Right atrium auricular region (tissue), 2 donors: Measurements from ENCODE around the gene ERH. TPM values are rescaled to one million over a fixed set of nuclear protein-coding genes. Genes with fewer than 3 reads are reported as not detected.

Experiments used
- DNase-seq: peaks from one replicate; pipeline ENCODE4 v3.0.0-alpha.2; 2019; ENCODE audit warnings: low spot score
- H3K27ac ChIP-seq, 2 donors: fragments of 200-600 bp; sonication (generic); 1 replicate in 1 of 2; 2 replicates in 1 of 2; pipeline ENCODE4 v1.5.1; 2016 to 2019
- H3K27me3 ChIP-seq, 2 donors: fragments of 200-600 bp; sonication (generic); one replicate each; pipeline versions ENCODE4 v1.5.1 to v1.6.0; 2017 to 2019
- H3K36me3 ChIP-seq: fragments of 200-600 bp; sonication (generic); one replicate; pipeline ENCODE4 v1.5.1; 2016
- H3K4me1 ChIP-seq, 2 donors: fragments of 200-600 bp; sonication (generic); one replicate each; pipeline versions ENCODE4 v1.5.1 to v1.6.0; 2017 to 2019
- H3K4me3 ChIP-seq, 2 donors: fragments of 200-600 bp; sonication (generic); 1 replicate in 1 of 2; 2 replicates in 1 of 2; pipeline ENCODE4 v1.5.1; 2017 to 2019; ENCODE audit warnings: mild to moderate bottlenecking in 1 of 2, moderate library complexity in 1 of 2
- H3K9me3 ChIP-seq, 2 donors: fragments of 200-600 bp; sonication (generic); one replicate each; pipeline ENCODE4 v1.5.1; 2019
- total RNA-seq, 2 donors: library from RNA; depleted of rRNA; stranded (reverse); fragments of >200 nt; gene quantifications; one replicate each; pipeline ENCODE4 v1.1.0, GENCODE V29; 2016
- TF ChIP-seq, protein P1 (sequence below), 2 donors: fragments of 200-600 bp; sonication (generic); IDR thresholded peaks; one replicate each; pipeline ENCODE4 v1.5.1; 2019; ENCODE audit warnings: antibody characterized with exemption in 2 of 2

ERH gene
- total RNA-seq, 2 donors from 2014 or later, result 47.1 to 55.1 TPM

DNA sequence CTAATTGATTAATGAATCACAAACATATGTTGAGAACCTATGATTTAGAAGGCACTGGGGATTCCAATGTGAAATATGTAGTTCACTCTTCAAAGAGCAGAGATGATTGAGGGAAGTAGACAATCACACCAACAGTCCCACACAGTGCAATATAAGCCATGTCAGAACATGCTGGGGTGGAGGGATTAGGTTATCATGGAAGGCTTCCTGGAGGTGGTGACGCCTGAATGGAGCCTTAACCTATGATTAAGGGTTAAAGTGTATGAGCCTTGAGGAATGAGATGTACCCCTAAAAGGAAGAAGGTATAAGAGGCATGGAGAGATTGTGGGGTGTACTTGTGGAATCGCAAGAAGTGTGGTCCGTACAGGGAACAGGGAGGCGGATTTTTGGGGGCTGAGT, 31.3 kb downstream of the ERH start:
- TF ChIP-seq, protein P1, sequence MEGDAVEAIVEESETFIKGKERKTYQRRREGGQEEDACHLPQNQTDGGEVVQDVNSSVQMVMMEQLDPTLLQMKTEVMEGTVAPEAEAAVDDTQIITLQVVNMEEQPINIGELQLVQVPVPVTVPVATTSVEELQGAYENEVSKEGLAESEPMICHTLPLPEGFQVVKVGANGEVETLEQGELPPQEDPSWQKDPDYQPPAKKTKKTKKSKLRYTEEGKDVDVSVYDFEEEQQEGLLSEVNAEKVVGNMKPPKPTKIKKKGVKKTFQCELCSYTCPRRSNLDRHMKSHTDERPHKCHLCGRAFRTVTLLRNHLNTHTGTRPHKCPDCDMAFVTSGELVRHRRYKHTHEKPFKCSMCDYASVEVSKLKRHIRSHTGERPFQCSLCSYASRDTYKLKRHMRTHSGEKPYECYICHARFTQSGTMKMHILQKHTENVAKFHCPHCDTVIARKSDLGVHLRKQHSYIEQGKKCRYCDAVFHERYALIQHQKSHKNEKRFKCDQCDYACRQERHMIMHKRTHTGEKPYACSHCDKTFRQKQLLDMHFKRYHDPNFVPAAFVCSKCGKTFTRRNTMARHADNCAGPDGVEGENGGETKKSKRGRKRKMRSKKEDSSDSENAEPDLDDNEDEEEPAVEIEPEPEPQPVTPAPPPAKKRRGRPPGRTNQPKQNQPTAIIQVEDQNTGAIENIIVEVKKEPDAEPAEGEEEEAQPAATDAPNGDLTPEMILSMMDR (IDR thresholded peaks at IDR 0.05), result no peak
- no peaks in the 10 kb centered on the region for H3K4me1 ChIP-seq
- H3K9me3 ChIP-seq, result no peaks in the 10 kb centered on the region
- no peak overlapping the region for H3K4me3 ChIP-seq
- H3K27me3 ChIP-seq, result no peaks in the 10 kb centered on the region
- H3K27ac ChIP-seq, result no peak overlapping the region
- no peaks in the 10 kb centered on the region for H3K36me3 ChIP-seq
- DNase-seq, result no peak

DNA sequence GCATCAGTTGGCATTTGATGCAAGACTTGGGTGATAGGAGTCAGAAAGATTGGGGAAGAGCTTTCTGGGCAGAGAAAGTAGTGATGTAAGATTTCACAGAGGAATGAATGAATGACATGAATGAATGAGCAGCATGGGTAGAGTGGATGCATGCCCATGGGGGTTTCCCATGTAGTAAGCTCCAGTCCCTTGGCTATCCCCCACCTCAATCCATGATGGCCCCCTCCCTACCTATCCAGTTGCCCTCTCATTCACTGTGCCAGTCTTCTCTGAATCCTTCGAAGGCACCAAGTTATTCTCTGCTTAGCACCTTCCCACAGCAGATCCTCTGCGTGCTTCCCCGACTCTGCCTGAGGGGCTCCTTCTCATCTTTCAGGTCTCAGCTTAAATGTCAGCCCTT, 32.0 kb downstream of the ERH start:
- DNase-seq, result no peak

DNA sequence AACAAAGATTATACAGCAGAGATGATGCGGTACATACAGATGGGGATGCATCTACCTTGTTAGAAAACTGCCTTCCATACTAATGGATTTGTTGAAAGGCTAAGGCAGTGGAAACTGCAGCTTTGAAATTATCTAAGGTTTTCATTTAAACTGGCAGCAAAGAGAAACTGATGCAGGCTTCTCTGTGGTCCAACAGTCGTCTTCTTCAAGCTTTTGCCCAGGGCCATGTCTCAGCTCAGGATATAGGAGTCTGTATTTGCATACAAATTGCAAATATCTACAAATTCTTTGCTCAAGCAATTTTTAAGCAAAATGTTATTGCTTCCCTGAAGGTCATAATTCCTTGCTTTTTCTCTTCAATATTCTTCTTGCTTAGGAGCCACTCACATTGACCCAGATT, 33.7 kb downstream of the ERH start:
- no peaks in the 10 kb centered on the region for H3K4me1 ChIP-seq
- TF ChIP-seq, protein P1 (IDR thresholded peaks at IDR 0.05), result no peak
- H3K27me3 ChIP-seq, result no peaks in the 10 kb centered on the region
- H3K36me3 ChIP-seq, result no peaks in the 10 kb centered on the region
- no peaks in the 10 kb centered on the region for H3K9me3 ChIP-seq
- no peak overlapping the region for H3K4me3 ChIP-seq
- H3K27ac ChIP-seq, result no peak overlapping the region
- no peak for DNase-seq

More for the DNA sequence above, 32.0 kb downstream of the ERH start:
- no peaks in the 10 kb centered on the region for H3K9me3 ChIP-seq
- H3K27me3 ChIP-seq, result no peaks in the 10 kb centered on the region
- TF ChIP-seq, protein P1 (IDR thresholded peaks at IDR 0.05), result no peak
- H3K27ac ChIP-seq, result no peak overlapping the region
- no peaks in the 10 kb centered on the region for H3K36me3 ChIP-seq
- H3K4me1 ChIP-seq, result no peaks in the 10 kb centered on the region
- no peak overlapping the region for H3K4me3 ChIP-seq

DNA sequence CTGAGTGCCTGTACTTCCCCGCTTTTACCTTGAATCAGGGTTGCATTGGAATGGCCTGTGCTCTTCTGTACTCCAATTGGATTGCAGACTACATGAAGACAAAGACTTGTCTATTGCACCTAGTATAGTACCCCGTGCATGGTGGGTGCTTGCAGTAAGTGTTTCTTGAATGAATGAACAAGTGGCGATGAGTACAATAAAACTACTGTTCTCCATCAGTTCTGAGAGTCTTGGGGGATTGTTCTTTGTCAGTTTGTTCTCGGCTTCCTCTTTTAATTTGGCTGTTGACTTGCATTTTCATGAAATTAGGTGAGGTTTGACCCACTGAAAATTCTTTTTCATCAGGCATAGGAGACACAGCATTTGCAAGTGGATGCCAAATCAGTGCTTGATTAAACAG, 34.1 kb downstream of the ERH start:
- no peak overlapping the region for H3K27ac ChIP-seq
- TF ChIP-seq, protein P1 (IDR thresholded peaks at IDR 0.05), result no peak
- H3K36me3 ChIP-seq, result no peaks in the 10 kb centered on the region
- H3K4me3 ChIP-seq, result no peak overlapping the region
- H3K27me3 ChIP-seq, result no peaks in the 10 kb centered on the region
- no peak for DNase-seq
- no peaks in the 10 kb centered on the region for H3K9me3 ChIP-seq
- no peaks in the 10 kb centered on the region for H3K4me1 ChIP-seq

DNA sequence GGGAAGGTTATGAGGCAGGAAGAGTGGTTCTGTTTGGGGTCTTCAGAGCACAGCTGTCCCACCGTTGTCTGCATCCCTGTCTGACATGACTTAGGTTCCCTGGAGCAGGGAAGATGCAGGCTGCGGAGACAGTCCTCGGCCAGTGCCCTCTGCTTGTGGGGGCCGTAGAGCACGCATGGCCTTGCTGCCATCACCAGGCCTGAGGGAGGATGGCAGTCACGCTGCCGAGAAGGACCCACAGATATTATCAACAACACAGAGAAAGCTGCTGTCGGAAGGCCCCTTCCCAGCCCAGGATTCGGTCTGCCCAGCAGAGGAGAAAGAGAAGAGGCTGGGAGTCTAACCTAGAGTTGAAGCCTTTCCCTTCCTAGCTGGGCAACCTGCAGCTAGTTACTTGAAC, 35.0 kb downstream of the ERH start:
- Histone ChIP-seq H3K4me1 (no peaks in the 10 kb centered on the region), H3K27ac (no peak overlapping the region), H3K9me3 (no peaks in the 10 kb centered on the region), H3K4me3 (no peak overlapping the region), H3K27me3 (no peaks in the 10 kb centered on the region), H3K36me3 (no peaks in the 10 kb centered on the region)
- no peak for DNase-seq
- TF ChIP-seq, protein P1 (IDR thresholded peaks at IDR 0.05), result peak in 1 of 2 donors; percentile 72

DNA sequence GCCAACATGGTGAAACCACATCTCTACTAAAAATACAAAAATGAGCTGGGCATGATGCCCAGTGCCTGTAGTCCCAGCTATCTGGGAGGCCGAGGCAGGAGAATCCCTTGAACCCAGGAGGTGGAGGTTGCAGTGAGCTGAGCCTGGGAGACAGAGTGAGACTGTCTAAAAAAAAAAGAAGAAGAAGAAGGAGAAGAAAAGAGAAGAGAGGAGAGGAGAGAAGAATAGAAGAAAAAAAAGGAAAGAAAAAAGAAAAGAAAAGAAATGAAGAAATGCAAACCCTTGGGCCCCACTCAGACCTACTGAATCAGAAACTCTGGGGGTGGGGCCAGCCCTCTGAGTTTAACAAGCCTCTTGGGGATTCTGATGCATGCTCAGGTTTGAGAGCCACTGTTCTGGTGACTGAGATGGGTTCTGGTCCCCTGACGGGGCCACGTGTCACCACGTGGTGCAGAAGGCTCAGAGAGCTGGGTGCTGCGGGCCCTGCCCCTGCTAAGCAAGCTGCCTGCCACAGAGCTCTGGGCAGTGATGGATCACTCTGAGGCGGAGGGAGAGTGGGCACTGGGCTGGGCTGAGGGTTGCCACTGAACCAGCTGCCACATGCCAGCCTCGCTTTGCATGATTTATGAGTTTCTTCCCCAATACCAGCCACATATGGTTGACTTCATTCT, 37.5 kb downstream of the ERH start:
- no peaks in the 10 kb centered on the region for H3K36me3 ChIP-seq

More for the DNA sequence above, 37.5 kb downstream of the ERH start:
- no peaks in the 10 kb centered on the region for H3K9me3 ChIP-seq
- peak; percentile 13 for DNase-seq
- H3K4me1 ChIP-seq, result peaks cover 0 to 9% of the 10 kb centered on the region in 2 donors
- H3K27ac ChIP-seq, result no peak overlapping the region
- no peaks in the 10 kb centered on the region for H3K27me3 ChIP-seq
- TF ChIP-seq, protein P1 (IDR thresholded peaks at IDR 0.05), result no peak
- no peak overlapping the region for H3K4me3 ChIP-seq
